SK-N-SH (cell line): ENCODE results near the gene WDR26. TPM values are rescaled to one million over a fixed set of nuclear protein-coding genes. Genes with fewer than 3 reads are reported as not detected.

Source experiments
- CTCF ChIA-PET: fragments of 300-600, 350-600 bp; formaldehyde crosslinking; extraction: SDS; loops from one replicate; lab custom pipeline; 2021; lab: Yijun Ruan, JAX
- POLR2A ChIA-PET: fragments of 350-600 bp; sonication (Branson Sonifier 250); formaldehyde crosslinking; extraction: SDS; loops from one replicate; lab custom pipeline; 2020; ENCODE audit warnings: antibody characterized with exemption, inconsistent platforms; lab: Yijun Ruan, JAX
- DNase-seq: peaks from one replicate; pipeline ENCODE4 v3.0.0; 2012
- H2AFZ ChIP-seq: fragments of 200-600 bp; sonication (generic); 2 replicates; pipeline ENCODE4 v1.8.1; 2016; ENCODE audit warnings: antibody characterized with exemption, mild to moderate bottlenecking, low read depth
- H3F3A ChIP-seq: fragments of 200-600 bp; sonication (generic); replicated peaks from 2 replicates; pipeline ENCODE3; 2016; ENCODE audit warnings: antibody characterized with exemption, mild to moderate bottlenecking; ENCODE audit not compliant: insufficient read depth
- H3K27ac ChIP-seq, 2 experiments: fragments of 200-500 bp in 1 of 2; fragments of 200-600 bp in 1 of 2; sonication (Bioruptor generic) in 1 of 2; sonication (generic), shearing (Covaris generic) in 1 of 2; 2 replicates each; pipeline versions ENCODE4 v1.5.1 to v1.6.1; 2014 to 2016; ENCODE audit warnings: low read depth in 2 of 2, inconsistent platforms in 1 of 2, low read length in 1 of 2, mild to moderate bottlenecking in 1 of 2, mixed read lengths in 1 of 2
- H3K27me3 ChIP-seq: fragments of 200-600 bp; sonication (generic), shearing (Covaris generic); 2 replicates; pipeline ENCODE4 v1.6.1; 2016; ENCODE audit warnings: mixed run types; ENCODE audit not compliant: insufficient read depth
- H3K36me3 ChIP-seq, 2 experiments: fragments of 200-500 bp in 1 of 2; fragments of 200-600 bp in 1 of 2; sonication (Bioruptor generic) in 1 of 2; sonication (generic) in 1 of 2; replicated peaks in 1 of 2; 2 replicates each; pipeline versions ENCODE3 to v1.5.1; 2014 to 2016; ENCODE audit warnings: low read length in 1 of 2, mild to moderate bottlenecking in 1 of 2; ENCODE audit not compliant: insufficient read depth in 2 of 2, control insufficient read depth in 1 of 2
- H3K4me1 ChIP-seq, 2 experiments: fragments of 200-500 bp in 1 of 2; fragments of 200-600 bp in 1 of 2; sonication (Bioruptor generic) in 1 of 2; sonication (generic), shearing (Covaris generic) in 1 of 2; 2 replicates each; pipeline versions ENCODE4 v1.5.1 to v1.6.1; 2014 to 2016; ENCODE audit warnings: low read depth in 1 of 2, low read length in 1 of 2, mixed run types in 1 of 2; ENCODE audit not compliant: insufficient read depth in 2 of 2, control insufficient read depth in 1 of 2
- H3K4me2 ChIP-seq: fragments of 200-600 bp; sonication (generic), shearing (Covaris generic); 2 replicates; pipeline ENCODE4 v1.6.1; 2017; ENCODE audit warnings: mixed run types
- H3K4me3 ChIP-seq, 2 experiments: fragments of 200-500 bp in 1 of 2; fragments of 200-600 bp in 1 of 2; sonication (Bioruptor generic) in 1 of 2; sonication (generic), shearing (Covaris generic) in 1 of 2; 2 replicates each; pipeline versions ENCODE4 v1.5.1 to v1.8.1; 2014 to 2016; ENCODE audit warnings: low read depth in 2 of 2, inconsistent platforms in 1 of 2, low read length in 1 of 2, mild to moderate bottlenecking in 1 of 2, mixed read lengths in 1 of 2, moderate library complexity in 1 of 2
- H3K79me2 ChIP-seq: fragments of 200-600 bp; sonication (generic); 2 replicates; pipeline ENCODE4 v1.8.1; 2017; ENCODE audit warnings: mild to moderate bottlenecking; ENCODE audit not compliant: insufficient read depth
- H3K9ac ChIP-seq: fragments of 200-600 bp; sonication (generic); 2 replicates; pipeline ENCODE4 v1.6.1; 2017; ENCODE audit warnings: mixed run types
- H3K9me2 ChIP-seq: fragments of 200-600 bp; sonication (generic); 2 replicates; pipeline ENCODE4 v1.6.1; 2017; ENCODE audit warnings: mixed run types
- H3K9me3 ChIP-seq: fragments of 200-600 bp; sonication (generic); 2 replicates; pipeline ENCODE4 v1.6.1; 2017; ENCODE audit warnings: mixed run types, mild to moderate bottlenecking, moderate library complexity
- H4K20me1 ChIP-seq: fragments of 200-600 bp; sonication (generic); 2 replicates; pipeline ENCODE4 v1.6.1; 2017; ENCODE audit warnings: mild to moderate bottlenecking, mixed run types; ENCODE audit not compliant: insufficient read depth
- EP300 ChIP-seq, 2 experiments: IDR thresholded peaks; 2 replicates each; pipeline versions ENCODE4 v1.4.0 to v1.6.1; 2012; ENCODE audit warnings: borderline replicate concordance in 1 of 2, low read depth in 1 of 2, low read length in 1 of 2
- EZH2phosphoT487 ChIP-seq: fragments of 200-600 bp; sonication (generic); IDR thresholded peaks from 2 replicates; pipeline ENCODE4 v1.6.1; 2017; ENCODE audit warnings: low read depth, mixed run types, mild to moderate bottlenecking, antibody characterized with exemption, moderate library complexity, borderline replicate concordance
- FOSL2 ChIP-seq: IDR thresholded peaks from 2 replicates; pipeline ENCODE4 v1.4.0; 2012; ENCODE audit warnings: low read depth, mild to moderate bottlenecking, moderate library complexity, borderline replicate concordance
- FOXJ3 ChIP-seq: sonication (generic); formaldehyde crosslinking; IDR thresholded peaks from 2 replicates; pipeline ENCODE4 v1.5.1; 2020; ENCODE audit warnings: mild to moderate bottlenecking, missing genetic modification reagents
- FOXM1 ChIP-seq: IDR thresholded peaks from 2 replicates; pipeline ENCODE4 v1.4.0; 2012; ENCODE audit warnings: low read depth, mild to moderate bottlenecking
- GABPA ChIP-seq: IDR thresholded peaks from 2 replicates; pipeline ENCODE4 v1.4.0; 2012; ENCODE audit warnings: low read depth, mild to moderate bottlenecking
- JUND ChIP-seq: IDR thresholded peaks from 2 replicates; pipeline ENCODE4 v1.4.0; 2012
- MEF2A ChIP-seq: IDR thresholded peaks from 2 replicates; pipeline ENCODE4 v1.4.0; 2012; ENCODE audit warnings: low read depth, borderline replicate concordance
- NRF1 ChIP-seq: IDR thresholded peaks from 2 replicates; pipeline ENCODE4 v1.6.1; 2012; ENCODE audit warnings: low read depth, mild to moderate bottlenecking, low read length
- PBX3 ChIP-seq: IDR thresholded peaks from 2 replicates; pipeline ENCODE4; 2012
- POLR2AphosphoS5 ChIP-seq: IDR thresholded peaks from 2 replicates; pipeline ENCODE4 v1.6.1; 2012; ENCODE audit warnings: low read depth, low read length
- RAD21 ChIP-seq: IDR thresholded peaks from 2 replicates; pipeline ENCODE4 v1.6.1; 2012; ENCODE audit warnings: mild to moderate bottlenecking, low read length
- RCOR1 ChIP-seq: fragments of 150-350 bp; IDR thresholded peaks from 2 replicates; pipeline ENCODE4 v1.6.1; 2017; ENCODE audit warnings: antibody characterized with exemption, low read length
- SIN3A ChIP-seq: IDR thresholded peaks from 2 replicates; pipeline ENCODE4 v1.6.1; 2012; ENCODE audit warnings: low read depth, mild to moderate bottlenecking, low read length, moderate library complexity, borderline replicate concordance
- SMC3 ChIP-seq: IDR thresholded peaks from 2 replicates; pipeline ENCODE4 v1.6.1; 2012; ENCODE audit warnings: low read depth, low read length, improper control_type of control experiment
- USF1 ChIP-seq: IDR thresholded peaks from 2 replicates; pipeline ENCODE4 v1.4.0; 2012; ENCODE audit warnings: low read depth, borderline replicate concordance
- USF2 ChIP-seq: fragments of 150-350 bp; IDR thresholded peaks from 2 replicates; pipeline ENCODE4 v1.6.1; 2017; ENCODE audit warnings: antibody characterized with exemption, low read length, low read depth, borderline replicate concordance
- ZBTB33 ChIP-seq: IDR thresholded peaks from 2 replicates; pipeline ENCODE4 v1.4.0; 2012; ENCODE audit warnings: low read depth, borderline replicate concordance
- WGBS: methylation state at CpG from one replicate; pipeline ENCODE4 v1.1.6; 2017; ENCODE audit warnings: low lambda C conversion rate; 5-methylcytosine and 5-hydroxymethylcytosine counted together
- polyA plus RNA-seq, 3 experiments: library from polyadenylated mRNA; depleted of rRNA; stranded (reverse); fragments of >200 nt; gene quantifications; 2 replicates each; pipeline ENCODE4 v1.2.3, GENCODE V29; 2012

Gene WDR26
- polyA plus RNA-seq, 1 of the 3 experiments (the other 2 are of a cell fraction) = 21.2 TPM

GRCh38 chr1:224454402-224455055 lies 19.9 kb upstream of the WDR26 start:
- H3K4me2 ChIP-seq = no peak overlapping the region
- H4K20me1 ChIP-seq = no peaks in the 10 kb centered on the region
- H3K27me3 ChIP-seq = no peaks in the 10 kb centered on the region
- no peaks in the 10 kb centered on the region for H3K9me3 ChIP-seq
- H3K9ac ChIP-seq = no peak overlapping the region
- POLR2A ChIA-PET = no interaction called here
- CTCF ChIA-PET = interaction anchor here (1.1 kb wide), 1 partner anchor 10 kb away, joined by 3 read pairs; no protein-coding TSS in a partner anchor
- H3K9me2 ChIP-seq = no peaks in the 10 kb centered on the region
- H3K36me3 ChIP-seq = peaks cover 0 to 2% of the 10 kb centered on the region in 2 experiments
- H2AFZ ChIP-seq = no peak overlapping the region
- H3K79me2 ChIP-seq = no peaks in the 10 kb centered on the region
- peaks cover 4 to 8% of the 10 kb centered on the region in 2 experiments; a peak in 2 of 4 replicates for H3K4me1 ChIP-seq
- 84% methylated on average over 8 of the region's 8 CpGs for WGBS
- H3K4me3 ChIP-seq = no peak overlapping the region
- H3F3A ChIP-seq = peaks cover 5% of the 10 kb centered on the region
- H3K27ac ChIP-seq = no peak overlapping the region
- no peak for DNase-seq
- TF ChIP-seq ZBTB33 = no peak
- TF ChIP-seq FOXM1 = no peak

GRCh38 chr1:224450561-224451350 lies 16.2 kb upstream of the WDR26 start:
- Histone ChIP-seq H3F3A (no peaks in the 10 kb centered on the region), H3K9ac (no peak overlapping the region), H3K9me3 (no peaks in the 10 kb centered on the region), H3K4me2 (no peak overlapping the region), H3K9me2 (no peaks in the 10 kb centered on the region), H4K20me1 (no peaks in the 10 kb centered on the region), H3K27ac (no peak overlapping the region), H3K36me3 (peaks cover 0 to 2% of the 10 kb centered on the region in 2 experiments), H2AFZ (no peak overlapping the region), H3K79me2 (no peaks in the 10 kb centered on the region), H3K4me3 (no peak overlapping the region), H3K27me3 (no peaks in the 10 kb centered on the region), H3K4me1 (0 out of 4 replicates have a peak, but pooled peaks cover 0 to 7% of the 10 kb centered on the region in 2 experiments)
- WGBS = 96% methylated on average over 6 of the region's 7 CpGs
- DNase-seq = no peak
- POLR2A ChIA-PET = no interaction called here
- CTCF ChIA-PET = no interaction called here
- TF ChIP-seq USF2 (no peak), EP300 (IDR thresholded peaks at IDR 0.05; ENCODE audit: borderline replicate concordance in 1 of 2, low read depth in 1 of 2, low read length in 1 of 2) (no peak), PBX3 (no peak), NRF1 (no peak), USF1 (no peak), JUND (no peak), SIN3A (no peak), RCOR1 (no peak), FOXJ3 (no peak), SMC3 (no peak), RAD21 (no peak), ZBTB33 (no peak), EZH2phosphoT487 (no peak), FOSL2 (no peak), POLR2AphosphoS5 (no peak), GABPA (no peak), MEF2A (no peak), FOXM1 (no peak)
